ENCODE results near the gene PKD1L1.

DNA sequence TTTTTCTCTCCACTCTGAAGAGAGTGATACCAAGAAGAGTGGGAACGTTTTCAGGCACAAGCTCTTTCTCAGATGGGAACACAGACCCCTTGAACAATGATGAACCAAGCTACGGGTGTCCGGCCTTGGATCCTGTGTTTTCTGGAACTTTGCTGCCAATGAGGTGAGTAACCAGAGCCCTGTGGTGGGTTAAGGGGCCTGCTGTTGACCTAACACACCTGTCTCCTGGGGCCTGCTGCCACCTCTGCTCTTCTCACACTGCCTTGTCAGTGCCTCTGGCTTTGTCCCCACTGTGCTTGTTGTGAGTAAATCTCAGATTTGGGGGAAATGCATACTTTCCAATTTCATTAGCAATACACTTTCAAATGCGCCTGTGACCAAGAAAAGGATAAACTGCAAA lies 1.4 kb upstream of the PKD1L1 start:
- TF ChIP-seq POLR2A (IDR thresholded peaks at IDR 0.05; ENCODE audit: borderline replicate concordance, extremely low read depth, insufficient read depth, insufficient read length) (no peak), EZH2 (IDR thresholded peaks at IDR 0.05) (no peak), SP1 (IDR thresholded peaks at IDR 0.05; ENCODE audit: low read depth) (no peak), RAD21 (IDR thresholded peaks at IDR 0.05; ENCODE audit: low read depth) (no peak), SRF (IDR thresholded peaks at IDR 0.05; ENCODE audit: low read depth) (no peak), POLR2AphosphoS5 (IDR thresholded peaks at IDR 0.05; ENCODE audit: low read depth, low read length) (no peak), YY1 (IDR thresholded peaks at IDR 0.05; ENCODE audit: extremely low read depth, insufficient replicate concordance, low read depth, low read length) (no peak), JUND (IDR thresholded peaks at IDR 0.05) (no peak)
- TF ChIP-seq, protein P1, sequence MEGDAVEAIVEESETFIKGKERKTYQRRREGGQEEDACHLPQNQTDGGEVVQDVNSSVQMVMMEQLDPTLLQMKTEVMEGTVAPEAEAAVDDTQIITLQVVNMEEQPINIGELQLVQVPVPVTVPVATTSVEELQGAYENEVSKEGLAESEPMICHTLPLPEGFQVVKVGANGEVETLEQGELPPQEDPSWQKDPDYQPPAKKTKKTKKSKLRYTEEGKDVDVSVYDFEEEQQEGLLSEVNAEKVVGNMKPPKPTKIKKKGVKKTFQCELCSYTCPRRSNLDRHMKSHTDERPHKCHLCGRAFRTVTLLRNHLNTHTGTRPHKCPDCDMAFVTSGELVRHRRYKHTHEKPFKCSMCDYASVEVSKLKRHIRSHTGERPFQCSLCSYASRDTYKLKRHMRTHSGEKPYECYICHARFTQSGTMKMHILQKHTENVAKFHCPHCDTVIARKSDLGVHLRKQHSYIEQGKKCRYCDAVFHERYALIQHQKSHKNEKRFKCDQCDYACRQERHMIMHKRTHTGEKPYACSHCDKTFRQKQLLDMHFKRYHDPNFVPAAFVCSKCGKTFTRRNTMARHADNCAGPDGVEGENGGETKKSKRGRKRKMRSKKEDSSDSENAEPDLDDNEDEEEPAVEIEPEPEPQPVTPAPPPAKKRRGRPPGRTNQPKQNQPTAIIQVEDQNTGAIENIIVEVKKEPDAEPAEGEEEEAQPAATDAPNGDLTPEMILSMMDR (IDR thresholded peaks at IDR 0.05 in 2 of 3, conservative IDR thresholded peaks at IDR 0.05 in 1 of 3; ENCODE audit: borderline replicate concordance in 1 of 3, insufficient read depth in 1 of 3, low read depth in 2 of 3, low read length in 2 of 3), result no peak

All from HCT116 (cell line).